HG02571 (cell line): Measurements from ENCODE around the gene AP2B1.
"Not testable (repeated sequence)": the region's sequence is repeated elsewhere in the genome, so short reads cannot be mapped to it uniquely, and the experiment has no call there.

Source experiments
- ATAC-seq: cut with Tn5 transposase; IDR thresholded peaks from one replicate; pipeline ENCODE4 v1.9.1; 2021; ENCODE audit warnings: mild to moderate bottlenecking, moderate library complexity; ENCODE audit not compliant: unreplicated experiment

The AP2B1 gene

GRCh38 chr17:35587074-35587961, at the start of gene AP2B1:
TSS of gene AP2B1 (plus strand) at chr17:35587322. CDS start at chr17:35594031, 6,709 bp downstream.
- ATAC-seq = peak; percentile 84

GRCh38 chr17:35537601-35538141, 49.5 kb upstream of the AP2B1 start, which contains the start of gene SLFN12L:
TSS of gene SLFN12L (minus strand) at chr17:35537678. CDS start at chr17:35522364, 15,314 bp downstream.
- no peak for ATAC-seq

- no peak for ATAC-seq
Observed at GRCh38 chr17:35539659-35540026, 47.5 kb upstream of the AP2B1 start.

GRCh38 chr17:35540589-35541404, 46.3 kb upstream of the AP2B1 start:
- no peak for ATAC-seq

GRCh38 chr17:35541434-35541833, 45.7 kb upstream of the AP2B1 start:
- ATAC-seq = no peak

- no peak for ATAC-seq
Observed at GRCh38 chr17:35542990-35543389, 44.1 kb upstream of the AP2B1 start.

- ATAC-seq = no peak
Observed at GRCh38 chr17:35543856-35544255, 43.3 kb upstream of the AP2B1 start.

GRCh38 chr17:35545150-35545549, 42.0 kb upstream of the AP2B1 start:
- no peak for ATAC-seq

- no peak for ATAC-seq
Observed at GRCh38 chr17:35546487-35546886, 40.6 kb upstream of the AP2B1 start.

GRCh38 chr17:35548208-35548810, 38.8 kb upstream of the AP2B1 start:
- no peak for ATAC-seq

GRCh38 chr17:35548978-35549377, 38.1 kb upstream of the AP2B1 start:
- no peak for ATAC-seq

GRCh38 chr17:35553310-35553709, 33.8 kb upstream of the AP2B1 start:
- ATAC-seq = no peak

GRCh38 chr17:35554668-35555067, 32.5 kb upstream of the AP2B1 start:
- ATAC-seq = no peak

- ATAC-seq = no peak
Observed at GRCh38 chr17:35555691-35556090, 31.4 kb upstream of the AP2B1 start.

- no peak for ATAC-seq
Observed at GRCh38 chr17:35557353-35557752, 29.8 kb upstream of the AP2B1 start.

- no peak for ATAC-seq
Observed at GRCh38 chr17:35559495-35560210, 27.5 kb upstream of the AP2B1 start.

GRCh38 chr17:35560703-35561102, 26.4 kb upstream of the AP2B1 start, which contains the start of gene SLFN14:
TSS of gene SLFN14 (minus strand) at chr17:35560819. CDS start at chr17:35558062, 2,757 bp downstream.
- ATAC-seq = no peak

- not testable (repeated sequence) for ATAC-seq
Observed at GRCh38 chr17:35563181-35563580, 23.9 kb upstream of the AP2B1 start.

- ATAC-seq = no peak
Observed at GRCh38 chr17:35566968-35567367, 20.2 kb upstream of the AP2B1 start.

GRCh38 chr17:35568561-35568960, 18.6 kb upstream of the AP2B1 start:
- no peak for ATAC-seq
